Peyer's patch (tissue), 4 donors: ENCODE measurements around the gene SLC9A5.

Source experiments
- POLR2A ChIP-seq, 2 donors: fragments of 450-650 bp; IDR thresholded peaks; one replicate each; pipeline ENCODE4 v1.5.1; 2017; ENCODE audit warnings: antibody characterized with exemption in 2 of 2, mild to moderate bottlenecking in 2 of 2, moderate library complexity in 2 of 2
- TF ChIP-seq, protein P1 (sequence below), 6 experiments: fragments of 450-650 bp in 4 of 6; fragments of 200-600 bp in 2 of 6; sonication (generic) in 1 of 6; IDR thresholded peaks; one replicate each; pipeline ENCODE4 v1.5.1; 2017 to 2019; ENCODE audit warnings: antibody characterized with exemption in 6 of 6, mild to moderate bottlenecking in 3 of 6, moderate library complexity in 1 of 6

DNA sequence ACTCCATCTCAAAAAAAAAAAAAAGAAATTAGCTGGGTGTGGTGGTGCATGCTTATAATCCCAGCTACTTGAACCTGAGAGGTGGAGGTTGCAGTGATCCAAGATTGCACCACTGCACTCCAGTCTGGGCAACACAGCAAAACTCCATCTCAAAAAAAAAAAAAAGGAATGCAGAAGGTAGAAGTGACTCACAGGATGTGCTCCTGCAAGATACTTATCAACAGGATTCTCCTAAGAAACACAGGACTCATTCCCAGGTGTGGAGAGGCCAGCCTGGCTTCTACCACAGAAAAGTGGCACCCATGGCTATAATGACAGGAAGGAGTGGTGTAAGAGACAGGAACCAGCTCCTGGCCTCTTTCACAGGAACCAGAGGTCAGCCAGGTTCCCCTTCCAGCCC is 36.0 kb upstream of the SLC9A5 start:
- TF ChIP-seq, protein P1, sequence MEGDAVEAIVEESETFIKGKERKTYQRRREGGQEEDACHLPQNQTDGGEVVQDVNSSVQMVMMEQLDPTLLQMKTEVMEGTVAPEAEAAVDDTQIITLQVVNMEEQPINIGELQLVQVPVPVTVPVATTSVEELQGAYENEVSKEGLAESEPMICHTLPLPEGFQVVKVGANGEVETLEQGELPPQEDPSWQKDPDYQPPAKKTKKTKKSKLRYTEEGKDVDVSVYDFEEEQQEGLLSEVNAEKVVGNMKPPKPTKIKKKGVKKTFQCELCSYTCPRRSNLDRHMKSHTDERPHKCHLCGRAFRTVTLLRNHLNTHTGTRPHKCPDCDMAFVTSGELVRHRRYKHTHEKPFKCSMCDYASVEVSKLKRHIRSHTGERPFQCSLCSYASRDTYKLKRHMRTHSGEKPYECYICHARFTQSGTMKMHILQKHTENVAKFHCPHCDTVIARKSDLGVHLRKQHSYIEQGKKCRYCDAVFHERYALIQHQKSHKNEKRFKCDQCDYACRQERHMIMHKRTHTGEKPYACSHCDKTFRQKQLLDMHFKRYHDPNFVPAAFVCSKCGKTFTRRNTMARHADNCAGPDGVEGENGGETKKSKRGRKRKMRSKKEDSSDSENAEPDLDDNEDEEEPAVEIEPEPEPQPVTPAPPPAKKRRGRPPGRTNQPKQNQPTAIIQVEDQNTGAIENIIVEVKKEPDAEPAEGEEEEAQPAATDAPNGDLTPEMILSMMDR (IDR thresholded peaks at IDR 0.05): no peak
- no peak for TF ChIP-seq POLR2A (IDR thresholded peaks at IDR 0.05)
